GM18526 (cell line): ENCODE measurements around the gene DHDDS.

Experiments used
- POLR2A ChIP-seq: IDR thresholded peaks from 3 replicates; pipeline ENCODE4 v1.6.1; 2011; ENCODE audit not compliant: insufficient read length; ENCODE audit errors: extremely low read depth

DHDDS gene

DNA sequence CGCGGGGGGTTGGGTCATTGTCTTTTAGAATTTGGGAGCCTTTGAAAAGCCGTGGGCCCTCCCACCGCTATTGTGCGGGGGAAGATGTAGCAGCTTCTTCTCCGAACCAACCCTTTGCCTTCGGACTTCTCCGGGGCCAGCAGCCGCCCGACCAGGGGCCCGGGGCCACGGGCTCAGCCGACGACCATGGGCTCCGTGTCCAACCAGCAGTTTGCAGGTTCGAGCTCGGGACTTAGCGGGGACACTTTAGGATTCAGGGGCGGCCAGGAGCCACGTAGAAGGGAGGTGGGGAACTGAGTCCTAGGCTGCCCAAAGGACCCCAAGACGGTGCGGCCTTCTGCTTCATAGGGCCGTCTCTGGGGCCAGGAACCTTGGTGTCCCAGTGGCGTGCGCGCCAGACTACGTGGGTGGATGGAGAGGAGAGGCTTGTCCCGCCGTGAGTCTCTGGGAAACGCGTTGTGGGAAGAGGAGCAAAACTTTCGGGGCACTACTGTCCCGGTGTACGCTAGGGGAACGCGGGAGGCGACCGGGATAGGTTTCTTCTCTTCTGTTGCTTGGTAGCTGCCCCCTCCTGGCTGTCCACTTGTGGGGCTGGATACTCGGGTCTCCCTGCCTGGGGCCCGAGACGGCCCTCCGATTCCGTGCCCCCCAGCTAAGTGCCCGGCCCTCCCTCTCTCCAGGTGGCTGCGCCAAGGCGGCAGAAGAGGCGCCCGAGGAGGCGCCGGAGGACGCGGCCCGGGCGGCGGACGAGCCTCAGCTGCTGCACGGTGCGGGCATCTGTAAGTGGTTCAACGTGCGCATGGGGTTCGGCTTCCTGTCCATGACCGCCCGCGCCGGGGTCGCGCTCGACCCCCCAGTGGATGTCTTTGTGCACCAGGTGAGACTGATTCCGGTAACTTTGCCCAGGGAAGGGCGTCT is 21.2 kb upstream of the DHDDS start, which contains the start of gene LIN28A:
TSS of gene LIN28A (plus strand) at position 112 of the 918 bp plus-strand sequence. CDS start at position 187, 75 bp downstream.
- TF ChIP-seq POLR2A: no peak

DNA sequence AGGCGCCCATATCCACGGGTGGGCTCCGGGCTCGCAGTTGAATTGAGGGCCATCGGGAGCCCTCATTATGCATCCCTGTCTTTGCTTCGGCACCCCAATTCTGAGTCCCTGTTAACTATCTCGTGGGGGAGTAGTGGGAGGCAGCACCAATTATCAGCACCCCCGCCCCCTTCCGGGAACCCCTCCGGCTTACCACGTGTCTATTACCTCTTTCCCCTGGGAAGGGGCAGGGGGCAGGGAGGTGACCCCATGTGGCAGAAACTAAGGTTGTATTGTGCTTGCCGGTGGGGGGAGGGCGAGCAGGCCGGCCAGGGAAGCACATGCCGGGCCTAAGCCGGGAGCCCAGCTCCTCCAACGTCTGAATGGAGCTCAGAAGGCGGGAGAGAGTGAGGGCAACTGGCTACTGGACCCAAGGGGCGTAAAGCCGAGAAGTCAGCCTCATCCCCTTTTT is 20.5 kb upstream of the DHDDS start:
- TF ChIP-seq POLR2A: no peak

- no peak for TF ChIP-seq POLR2A
Observed at GRCh38 chr1:26412180-26412840, 19.8 kb upstream of the DHDDS start.

DNA sequence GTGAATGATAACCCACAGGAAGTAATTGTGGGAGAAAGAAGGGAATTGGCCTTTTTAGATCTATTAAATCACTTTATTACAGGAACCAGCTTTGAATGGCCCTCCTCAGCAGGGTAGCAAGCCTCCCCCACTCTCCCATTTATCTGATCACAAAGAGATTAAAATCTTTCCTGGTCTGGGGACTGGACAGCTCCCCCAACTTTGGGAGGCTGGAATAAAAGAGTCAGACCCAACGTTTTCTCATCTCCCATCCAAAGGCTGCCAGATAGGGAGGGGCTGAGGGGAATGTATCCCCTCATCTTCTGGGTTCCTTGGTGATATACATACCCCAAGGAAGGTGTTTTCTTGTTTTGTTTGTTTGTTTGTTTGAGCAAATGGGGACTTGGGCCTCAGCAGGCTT is 19.1 kb upstream of the DHDDS start:
- no peak for TF ChIP-seq POLR2A

- TF ChIP-seq POLR2A: no peak
Observed at GRCh38 chr1:26417111-26417759, 14.9 kb upstream of the DHDDS start.

- TF ChIP-seq POLR2A: no peak
Observed at GRCh38 chr1:26418865-26419349, 13.2 kb upstream of the DHDDS start.

GRCh38 chr1:26419494-26419893 is 12.6 kb upstream of the DHDDS start:
- no peak for TF ChIP-seq POLR2A

DNA sequence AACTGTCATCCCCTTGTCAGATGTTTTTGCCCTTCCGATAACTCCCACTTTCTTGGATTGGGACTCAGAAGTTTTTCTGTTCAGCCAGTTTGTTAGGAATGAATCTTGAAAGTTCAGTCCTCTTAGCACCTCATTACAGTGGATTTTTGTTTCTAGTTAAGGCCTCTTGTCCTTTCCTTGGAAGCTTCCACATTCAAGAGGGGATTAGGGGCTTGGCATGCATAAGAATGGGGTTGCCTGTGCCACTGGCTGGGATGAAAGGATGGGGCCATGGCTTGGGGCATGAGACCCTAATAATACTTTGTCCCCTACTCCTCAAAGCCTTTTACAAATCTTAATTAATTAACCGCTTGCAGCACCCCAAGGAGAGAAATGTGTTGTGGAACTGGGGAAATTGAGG is 2.4 kb upstream of the DHDDS start:
- TF ChIP-seq POLR2A: no peak

DNA sequence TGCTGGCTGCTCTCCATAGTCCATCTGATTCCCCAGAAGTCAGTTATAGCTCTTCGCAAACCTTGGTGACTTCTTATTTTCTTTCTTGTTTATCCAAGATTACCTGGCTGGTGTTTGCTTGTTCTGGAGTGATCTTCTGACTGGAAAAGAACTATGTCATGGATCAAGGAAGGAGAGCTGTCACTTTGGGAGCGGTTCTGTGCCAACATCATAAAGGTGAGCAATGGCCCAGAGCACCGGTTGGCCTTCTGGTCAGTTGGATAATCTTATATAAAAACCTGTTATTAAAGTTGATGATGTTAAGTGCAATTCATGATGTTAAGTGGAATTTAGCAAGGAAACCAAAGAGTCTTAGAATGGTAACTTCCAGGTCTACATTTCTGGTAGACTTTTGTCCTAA is 672 bp downstream of the DHDDS start:
- TF ChIP-seq POLR2A: no peak

DNA sequence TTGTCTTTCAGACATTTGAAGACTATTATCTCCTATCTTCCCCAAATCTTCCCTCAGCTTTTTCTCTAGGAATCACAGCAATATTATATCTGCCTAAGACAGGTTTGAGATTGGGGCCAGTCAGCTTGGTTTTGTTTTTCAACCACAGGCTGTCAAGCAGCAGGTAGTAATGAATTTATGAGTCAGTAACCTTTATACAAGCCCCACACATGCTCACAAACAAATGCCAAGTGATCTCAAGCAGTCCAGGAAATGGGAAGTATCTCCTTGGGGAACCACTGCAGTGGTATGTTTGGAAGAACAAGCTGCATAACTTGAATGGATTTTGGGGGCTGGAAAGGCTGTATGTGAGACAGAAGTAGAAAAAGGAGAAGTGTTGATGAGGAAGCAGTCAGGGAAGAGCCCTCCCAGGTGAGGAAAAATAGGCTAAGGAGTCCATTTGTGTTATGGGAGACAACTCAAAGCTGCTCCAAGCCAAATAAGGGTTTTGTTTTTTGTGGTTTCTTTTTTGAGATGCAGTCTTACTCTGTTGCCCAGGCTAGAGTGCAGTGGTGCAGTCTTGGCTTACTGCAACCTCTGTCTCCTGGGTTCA is 2.1 kb downstream of the DHDDS start:
- TF ChIP-seq POLR2A: no peak

DNA sequence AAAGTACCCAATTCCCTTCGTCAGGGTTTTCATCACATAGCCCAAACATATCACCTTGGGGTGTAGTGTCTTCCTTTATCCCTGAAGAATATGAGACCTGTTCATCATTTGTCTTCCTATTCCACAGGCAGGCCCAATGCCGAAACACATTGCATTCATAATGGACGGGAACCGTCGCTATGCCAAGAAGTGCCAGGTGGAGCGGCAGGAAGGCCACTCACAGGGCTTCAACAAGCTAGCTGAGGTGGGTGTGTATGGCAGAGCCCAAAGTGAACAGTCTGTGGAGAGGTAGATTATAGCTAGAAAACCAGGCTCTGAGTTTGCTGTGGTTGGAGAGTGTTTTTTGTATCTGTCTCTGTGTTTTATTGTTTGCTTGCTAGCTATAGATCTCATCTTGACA is 5.9 kb downstream of the DHDDS start:
- TF ChIP-seq POLR2A: no peak

GRCh38 chr1:26440259-26440658 is 8.1 kb downstream of the DHDDS start:
- TF ChIP-seq POLR2A: no peak

DNA sequence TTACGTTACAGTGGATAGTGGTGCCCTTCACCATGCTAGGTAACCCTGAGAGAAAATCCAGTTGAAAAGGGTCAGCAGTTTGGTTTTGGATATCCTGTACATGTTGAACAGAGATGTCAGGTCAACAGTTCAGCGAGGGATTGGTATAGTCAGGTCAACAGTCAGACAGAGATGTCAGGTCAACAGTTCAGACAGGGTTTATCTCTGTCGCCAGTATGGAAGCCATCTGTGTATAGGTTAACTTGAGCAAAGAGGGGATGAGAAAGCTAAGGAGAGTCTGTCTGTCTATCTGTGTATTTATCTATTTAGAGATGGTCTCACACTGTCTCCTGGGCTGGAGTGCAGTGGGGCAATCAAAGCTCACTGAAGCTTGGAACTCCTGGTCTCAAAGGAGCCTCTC is 17.7 kb downstream of the DHDDS start:
- TF ChIP-seq POLR2A: no peak

GRCh38 chr1:26450908-26451307 is 18.8 kb downstream of the DHDDS start:
- no peak for TF ChIP-seq POLR2A
